NCI-H1436 (cell line): Measurements from ENCODE around the gene CTIF.
"Not testable (repeated sequence)": the region's sequence is repeated elsewhere in the genome, so short reads cannot be mapped to it uniquely, and the experiment has no call there.

Experiments
- DNase-seq: peaks from one replicate; lab custom pipeline; 2025; lab: John Stamatoyannopoulos, UW

CTIF gene

GRCh38 chr18:48641981-48642380 is 103.2 kb downstream of the CTIF start:
- no peak for DNase-seq

- no peak for DNase-seq
Observed at GRCh38 chr18:48642503-48642902, 103.7 kb downstream of the CTIF start.

- DNase-seq = no peak
Observed at GRCh38 chr18:48643262-48643661, 104.4 kb downstream of the CTIF start.

- DNase-seq = no peak
Observed at GRCh38 chr18:48644029-48644428, 105.2 kb downstream of the CTIF start.

- no peak for DNase-seq
Observed at GRCh38 chr18:48645427-48646002, 106.7 kb downstream of the CTIF start.

GRCh38 chr18:48646976-48647375 is 108.1 kb downstream of the CTIF start:
- no peak for DNase-seq

- no peak for DNase-seq
Observed at GRCh38 chr18:48649231-48649630, 110.4 kb downstream of the CTIF start.

- not testable (repeated sequence) for DNase-seq
Observed at GRCh38 chr18:48654591-48654990, 115.8 kb downstream of the CTIF start.

GRCh38 chr18:48655508-48655907 is 116.7 kb downstream of the CTIF start:
- DNase-seq = no peak

- DNase-seq = no peak
Observed at GRCh38 chr18:48656176-48656575, 117.3 kb downstream of the CTIF start.

- no peak for DNase-seq
Observed at GRCh38 chr18:48656582-48656981, 117.8 kb downstream of the CTIF start.

GRCh38 chr18:48657447-48658120 is 118.8 kb downstream of the CTIF start:
- no peak for DNase-seq

GRCh38 chr18:48658721-48659120 is 119.9 kb downstream of the CTIF start:
- DNase-seq = no peak

GRCh38 chr18:48659188-48660009 is 120.6 kb downstream of the CTIF start:
- no peak for DNase-seq

- no peak for DNase-seq
Observed at GRCh38 chr18:48660346-48661228, 121.8 kb downstream of the CTIF start.

GRCh38 chr18:48661421-48661820 is 122.6 kb downstream of the CTIF start:
- DNase-seq = no peak

GRCh38 chr18:48662011-48662661 is 123.3 kb downstream of the CTIF start:
- DNase-seq = no peak

GRCh38 chr18:48663096-48663930 is 124.5 kb downstream of the CTIF start:
- DNase-seq = no peak

- DNase-seq = peak; percentile 40
Observed at GRCh38 chr18:48663931-48664847, 125.4 kb downstream of the CTIF start.

GRCh38 chr18:48665654-48666053 is 126.8 kb downstream of the CTIF start:
- no peak for DNase-seq
